Nephron progenitor cell (in vitro differentiated cells): ENCODE results near the gene SERPINA4.
A peak's percentile ranks its signal among the peaks of the same experiment; 100 is the strongest.

Source experiments
- DNase-seq: peaks from one replicate; pipeline ENCODE4 v3.0.0; 2021
- H3K27ac Mint-ChIP-seq: 2 replicates; pipeline ENCODE4 v1.8.0; 2021; ENCODE audit warnings: mild to moderate bottlenecking, moderate library complexity, mixed read lengths
- H3K27me3 Mint-ChIP-seq: 2 replicates; pipeline ENCODE4 v1.8.0; 2021; ENCODE audit warnings: mild to moderate bottlenecking, low read depth, mixed read lengths; ENCODE audit not compliant: poor library complexity
- H3K36me3 Mint-ChIP-seq: 2 replicates; pipeline ENCODE4 v1.8.0; 2021; ENCODE audit warnings: low read depth, mixed read lengths
- H3K4me1 Mint-ChIP-seq: 2 replicates; pipeline ENCODE4 v1.8.0; 2021; ENCODE audit warnings: mixed read lengths
- H3K4me3 Mint-ChIP-seq: 2 replicates; pipeline ENCODE4 v1.8.0; 2021; ENCODE audit warnings: mild to moderate bottlenecking, moderate library complexity, mixed read lengths
- H3K9me3 Mint-ChIP-seq: 2 replicates; pipeline ENCODE4 v1.8.0; 2021; ENCODE audit warnings: mild to moderate bottlenecking, moderate library complexity, mixed read lengths
- CTCF ChIP-seq: fragments of 200-600 bp; sonication (generic); IDR thresholded peaks from 2 replicates; pipeline ENCODE4 v1.5.0; 2021; ENCODE audit warnings: antibody characterized with exemption

The SERPINA4 gene

GRCh38 chr14:94548999-94549985 is 11.9 kb upstream of the SERPINA4 start:
- peaks cover 24% of the 10 kb centered on the region for H3K9me3 Mint-ChIP-seq
- no peak overlapping the region for H3K27ac Mint-ChIP-seq
- peaks cover 8% of the 10 kb centered on the region for H3K36me3 Mint-ChIP-seq
- peaks cover 24% of the 10 kb centered on the region for H3K27me3 Mint-ChIP-seq
- peak; percentile 98 for TF ChIP-seq CTCF
- H3K4me3 Mint-ChIP-seq: no peak overlapping the region
- peak; percentile 92 for DNase-seq
- peaks cover 9% of the 10 kb centered on the region for H3K4me1 Mint-ChIP-seq

GRCh38 chr14:94550041-94550440 is 11.2 kb upstream of the SERPINA4 start:
- peaks cover 32% of the 10 kb centered on the region for H3K9me3 Mint-ChIP-seq
- H3K4me3 Mint-ChIP-seq: no peak overlapping the region
- H3K36me3 Mint-ChIP-seq: peaks cover 8% of the 10 kb centered on the region
- TF ChIP-seq CTCF: no peak
- peaks cover 9% of the 10 kb centered on the region for H3K4me1 Mint-ChIP-seq
- peaks cover 29% of the 10 kb centered on the region for H3K27me3 Mint-ChIP-seq
- DNase-seq: no peak
- H3K27ac Mint-ChIP-seq: no peak overlapping the region

- Mint-ChIP-seq H3K27ac (no peak overlapping the region), H3K9me3 (peaks cover 51% of the 10 kb centered on the region), H3K36me3 (peaks cover 8% of the 10 kb centered on the region), H3K4me1 (no peaks in the 10 kb centered on the region), H3K27me3 (peaks cover 20% of the 10 kb centered on the region), H3K4me3 (no peak overlapping the region)
- no peak for TF ChIP-seq CTCF
- DNase-seq: no peak
Observed at GRCh38 chr14:94555991-94556390, 5.3 kb upstream of the SERPINA4 start.

GRCh38 chr14:94557327-94557726 is 3.9 kb upstream of the SERPINA4 start:
- Mint-ChIP-seq H3K36me3 (peaks cover 8% of the 10 kb centered on the region), H3K27ac (no peak overlapping the region), H3K4me1 (no peaks in the 10 kb centered on the region), H3K9me3 (peaks cover 46% of the 10 kb centered on the region), H3K4me3 (no peak overlapping the region), H3K27me3 (peaks cover 19% of the 10 kb centered on the region)
- TF ChIP-seq CTCF: no peak
- no peak for DNase-seq

GRCh38 chr14:94558842-94559241 is 2.4 kb upstream of the SERPINA4 start:
- Mint-ChIP-seq H3K4me3 (no peak overlapping the region), H3K9me3 (peaks cover 31% of the 10 kb centered on the region), H3K27me3 (peaks cover 15% of the 10 kb centered on the region), H3K4me1 (no peaks in the 10 kb centered on the region), H3K27ac (no peak overlapping the region), H3K36me3 (no peaks in the 10 kb centered on the region)
- TF ChIP-seq CTCF: no peak
- DNase-seq: no peak
